Esophagus muscularis mucosa (tissue), 4 donors: Measurements from ENCODE around the gene ALKBH4.

Source experiments
- EP300 ChIP-seq: sonication (generic); formaldehyde crosslinking; IDR thresholded peaks from one replicate; pipeline ENCODE4 v1.6.1; 2017; ENCODE audit warnings: antibody characterized with exemption
- POLR2A ChIP-seq: fragments of 450-650 bp; IDR thresholded peaks from one replicate; pipeline ENCODE4 v1.6.1; 2017; ENCODE audit warnings: antibody characterized with exemption, moderate library complexity, mild to moderate bottlenecking, low read depth
- TF ChIP-seq, protein P1 (sequence below), 3 experiments: fragments of 200-600 bp in 2 of 3; fragments of 450-650 bp in 1 of 3; sonication (generic) in 2 of 3; IDR thresholded peaks; one replicate each; pipeline ENCODE4 v1.5.1; 2017 to 2019; ENCODE audit warnings: antibody characterized with exemption in 3 of 3, mild to moderate bottlenecking in 2 of 3, moderate library complexity in 1 of 3

DNA sequence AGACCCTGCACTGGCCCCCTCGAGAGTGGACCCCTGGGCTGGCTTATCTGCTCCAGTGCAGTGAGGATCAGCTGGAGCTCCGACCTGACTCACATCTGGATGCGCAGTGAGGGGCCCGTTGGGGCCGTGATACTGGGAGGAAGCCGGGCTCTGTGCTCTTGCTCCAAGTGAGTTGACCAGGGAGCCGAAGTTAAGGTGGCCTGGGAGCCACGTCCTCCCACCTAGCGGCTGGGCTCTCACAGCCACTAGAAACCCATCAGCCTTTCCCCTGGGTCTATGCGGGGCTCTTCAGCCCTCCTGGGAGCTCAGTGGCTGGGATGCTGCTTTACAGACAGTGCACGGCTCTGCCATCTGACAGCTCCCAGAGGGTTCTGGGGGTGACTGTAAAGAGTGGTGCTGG lies 9.1 kb downstream of the ALKBH4 start:
- TF ChIP-seq, protein P1, sequence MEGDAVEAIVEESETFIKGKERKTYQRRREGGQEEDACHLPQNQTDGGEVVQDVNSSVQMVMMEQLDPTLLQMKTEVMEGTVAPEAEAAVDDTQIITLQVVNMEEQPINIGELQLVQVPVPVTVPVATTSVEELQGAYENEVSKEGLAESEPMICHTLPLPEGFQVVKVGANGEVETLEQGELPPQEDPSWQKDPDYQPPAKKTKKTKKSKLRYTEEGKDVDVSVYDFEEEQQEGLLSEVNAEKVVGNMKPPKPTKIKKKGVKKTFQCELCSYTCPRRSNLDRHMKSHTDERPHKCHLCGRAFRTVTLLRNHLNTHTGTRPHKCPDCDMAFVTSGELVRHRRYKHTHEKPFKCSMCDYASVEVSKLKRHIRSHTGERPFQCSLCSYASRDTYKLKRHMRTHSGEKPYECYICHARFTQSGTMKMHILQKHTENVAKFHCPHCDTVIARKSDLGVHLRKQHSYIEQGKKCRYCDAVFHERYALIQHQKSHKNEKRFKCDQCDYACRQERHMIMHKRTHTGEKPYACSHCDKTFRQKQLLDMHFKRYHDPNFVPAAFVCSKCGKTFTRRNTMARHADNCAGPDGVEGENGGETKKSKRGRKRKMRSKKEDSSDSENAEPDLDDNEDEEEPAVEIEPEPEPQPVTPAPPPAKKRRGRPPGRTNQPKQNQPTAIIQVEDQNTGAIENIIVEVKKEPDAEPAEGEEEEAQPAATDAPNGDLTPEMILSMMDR (IDR thresholded peaks at IDR 0.05), result no peak
- no peak for TF ChIP-seq EP300
- TF ChIP-seq POLR2A, result no peak
